Measurements from ENCODE around the gene PIGS. TPM values are rescaled to one million over a fixed set of nuclear protein-coding genes. Genes with fewer than 3 reads are reported as not detected.
"Not testable (repeated sequence)": the region's sequence is repeated elsewhere in the genome, so short reads cannot be mapped to it uniquely, and the experiment has no call there.

Gene PIGS
- 65.9 TPM for total RNA-seq

DNA sequence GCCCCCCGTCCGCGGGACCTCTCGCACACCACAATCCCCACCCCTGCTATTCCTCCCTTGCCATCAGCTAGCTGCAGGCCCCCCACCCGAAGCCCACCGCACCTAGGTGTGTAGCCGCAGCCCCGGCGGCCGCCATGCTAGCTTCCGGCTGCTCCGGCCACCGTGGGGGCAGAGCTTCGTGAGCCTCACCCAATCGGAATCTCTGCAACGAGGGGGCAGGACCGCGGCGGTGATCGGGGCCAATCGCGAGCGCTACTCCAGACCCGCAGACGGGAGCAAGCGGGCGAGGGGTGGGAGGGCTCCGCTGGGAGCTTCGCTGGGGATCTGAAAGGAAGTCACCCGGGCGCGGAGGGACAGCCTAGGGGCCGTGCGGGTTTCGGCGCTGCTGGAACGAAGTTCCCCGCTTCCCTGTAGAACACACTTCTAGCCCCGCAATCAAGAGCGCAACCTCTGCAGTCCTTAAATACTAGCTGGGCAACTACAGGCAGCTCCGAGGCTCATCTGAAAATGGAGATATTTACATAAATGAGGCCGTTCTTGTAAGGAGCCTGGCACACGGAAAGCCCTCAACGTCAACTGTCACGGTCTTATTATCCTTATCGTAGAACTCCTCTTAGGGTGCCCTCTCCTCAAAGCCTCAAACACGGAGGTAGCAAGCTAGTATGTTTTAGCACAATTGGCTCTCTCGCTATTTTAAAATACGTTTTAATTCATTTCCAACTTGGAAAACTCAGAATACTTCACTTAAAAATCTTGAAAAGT is at the start of gene PIGS:
Gene PIGS, minus strand, starts transcription at position 164 of the 762 bp plus-strand sequence. Its CDS starts 28 bp downstream, at position 136.
- peak; percentile 95 for DNase-seq (ENCODE audit: low spot score)

DNA sequence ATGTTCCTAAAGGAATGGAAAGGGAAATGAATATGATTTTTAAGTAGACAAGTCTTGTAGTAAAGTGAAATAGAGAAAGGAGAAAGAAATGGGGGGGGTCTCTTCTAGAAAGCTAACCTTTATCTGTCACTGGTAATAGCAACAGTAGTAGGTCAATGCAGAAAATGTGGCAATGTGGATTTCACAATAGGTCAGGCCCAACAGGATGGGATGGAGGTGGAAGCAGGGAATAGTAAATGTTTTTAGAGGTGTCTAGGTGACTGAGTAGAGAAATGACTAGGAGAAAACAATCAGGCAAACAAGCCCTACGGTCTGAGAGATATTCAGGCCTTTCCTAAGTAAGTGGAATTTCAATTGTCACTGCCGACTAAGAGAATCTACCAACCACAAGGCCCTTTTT is 48.7 kb upstream of the PIGS start:
- DNase-seq (ENCODE audit: low spot score) = no peak

DNA sequence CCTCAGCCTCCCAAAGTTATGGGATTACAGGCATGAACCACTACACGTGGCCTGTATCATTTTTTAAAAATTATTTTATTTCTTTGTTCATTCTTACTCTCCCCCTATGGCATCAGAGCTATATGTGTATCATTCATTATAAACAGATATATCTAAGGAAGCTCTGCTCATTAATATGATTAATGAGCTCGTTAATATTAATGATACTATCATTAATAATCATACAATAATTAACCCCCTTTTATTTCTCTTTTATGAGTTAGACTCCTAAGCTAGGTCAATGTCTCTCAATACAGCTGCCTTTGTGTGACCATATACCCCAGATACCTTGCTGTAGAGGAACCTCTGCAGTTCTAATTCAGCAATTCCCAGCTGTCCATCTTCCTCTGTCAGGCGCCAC is 47.1 kb upstream of the PIGS start:
- DNase-seq (ENCODE audit: low spot score) = no peak

DNA sequence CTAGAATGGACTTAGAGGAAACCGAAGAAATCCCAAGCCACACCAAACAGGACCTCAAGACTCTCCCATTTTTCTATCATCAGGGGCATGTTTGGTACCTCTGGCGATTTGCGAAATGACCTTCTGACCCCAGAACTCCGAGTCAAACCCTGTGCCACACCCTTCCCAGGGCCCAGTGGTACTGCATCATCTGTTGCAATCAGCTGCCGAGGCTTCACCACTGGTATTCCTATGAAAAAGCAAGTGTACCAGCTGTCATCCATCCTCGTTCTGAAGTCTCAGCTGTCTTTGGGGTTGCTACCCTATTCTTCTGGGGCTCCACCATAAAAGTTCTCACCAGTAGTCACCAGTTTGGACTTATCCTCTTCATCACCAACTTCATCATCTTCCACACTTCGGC is 45.0 kb upstream of the PIGS start:
- DNase-seq (ENCODE audit: low spot score) = no peak

DNA sequence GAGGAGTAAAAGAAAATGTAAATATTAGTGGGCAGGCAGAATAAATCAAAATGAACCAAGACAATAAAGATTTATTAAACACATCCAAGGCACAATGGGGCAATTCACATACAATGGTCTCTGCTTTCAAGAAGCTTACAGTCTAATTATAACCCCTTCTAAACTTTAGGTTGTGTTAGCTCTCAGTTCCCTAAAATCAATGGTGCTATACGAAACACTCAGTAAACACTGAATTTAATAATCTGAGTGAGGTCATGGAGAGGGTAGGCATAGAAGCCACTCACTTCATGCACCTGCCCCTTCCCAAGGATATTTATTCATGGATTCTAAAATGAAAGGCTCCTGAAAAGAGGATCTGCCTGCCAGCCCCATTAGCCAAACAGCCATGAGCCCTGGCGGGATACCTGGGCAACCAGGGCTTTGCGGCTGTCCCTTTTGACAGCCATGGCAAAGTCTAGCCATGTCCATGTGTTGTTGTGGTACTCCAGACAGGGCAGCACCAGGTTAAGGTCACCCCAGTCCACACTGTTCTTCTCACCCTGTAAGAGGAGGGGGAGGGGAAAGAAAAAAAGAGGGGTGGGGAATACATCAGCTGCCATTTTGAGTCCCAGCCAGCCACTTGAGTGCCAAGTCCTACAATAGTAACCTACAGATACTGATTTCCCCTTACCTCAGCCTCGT is 44.1 kb upstream of the PIGS start:
- DNase-seq (ENCODE audit: low spot score) = no peak

DNA sequence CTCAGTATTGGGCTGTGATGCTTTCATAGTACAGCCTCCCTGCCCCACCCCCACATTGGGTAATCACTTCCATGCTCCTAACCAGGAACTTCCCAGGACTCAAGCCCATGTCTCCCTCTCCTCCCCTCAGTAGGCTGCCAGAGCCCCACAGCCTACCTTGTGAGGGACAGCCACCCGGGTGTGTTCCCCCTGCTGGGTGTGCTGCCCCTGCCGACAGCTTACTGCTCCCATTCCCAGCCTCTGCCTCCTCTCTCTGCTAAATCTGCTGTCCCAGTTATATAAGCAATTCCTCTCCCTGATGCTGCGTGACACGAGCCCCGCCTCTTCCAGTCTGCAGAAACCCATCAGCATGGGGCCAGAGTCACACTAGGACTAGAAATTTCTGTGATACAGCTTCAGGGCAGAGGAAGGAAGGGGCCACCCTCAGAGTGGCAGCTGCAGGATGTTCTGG is 42.6 kb upstream of the PIGS start, which contains the start of gene RSKR:
Gene RSKR, minus strand, starts transcription at position 255 of the 451 bp plus-strand sequence. Its CDS starts 24 bp downstream, at position 231.
- DNase-seq (ENCODE audit: low spot score) = no peak

DNA sequence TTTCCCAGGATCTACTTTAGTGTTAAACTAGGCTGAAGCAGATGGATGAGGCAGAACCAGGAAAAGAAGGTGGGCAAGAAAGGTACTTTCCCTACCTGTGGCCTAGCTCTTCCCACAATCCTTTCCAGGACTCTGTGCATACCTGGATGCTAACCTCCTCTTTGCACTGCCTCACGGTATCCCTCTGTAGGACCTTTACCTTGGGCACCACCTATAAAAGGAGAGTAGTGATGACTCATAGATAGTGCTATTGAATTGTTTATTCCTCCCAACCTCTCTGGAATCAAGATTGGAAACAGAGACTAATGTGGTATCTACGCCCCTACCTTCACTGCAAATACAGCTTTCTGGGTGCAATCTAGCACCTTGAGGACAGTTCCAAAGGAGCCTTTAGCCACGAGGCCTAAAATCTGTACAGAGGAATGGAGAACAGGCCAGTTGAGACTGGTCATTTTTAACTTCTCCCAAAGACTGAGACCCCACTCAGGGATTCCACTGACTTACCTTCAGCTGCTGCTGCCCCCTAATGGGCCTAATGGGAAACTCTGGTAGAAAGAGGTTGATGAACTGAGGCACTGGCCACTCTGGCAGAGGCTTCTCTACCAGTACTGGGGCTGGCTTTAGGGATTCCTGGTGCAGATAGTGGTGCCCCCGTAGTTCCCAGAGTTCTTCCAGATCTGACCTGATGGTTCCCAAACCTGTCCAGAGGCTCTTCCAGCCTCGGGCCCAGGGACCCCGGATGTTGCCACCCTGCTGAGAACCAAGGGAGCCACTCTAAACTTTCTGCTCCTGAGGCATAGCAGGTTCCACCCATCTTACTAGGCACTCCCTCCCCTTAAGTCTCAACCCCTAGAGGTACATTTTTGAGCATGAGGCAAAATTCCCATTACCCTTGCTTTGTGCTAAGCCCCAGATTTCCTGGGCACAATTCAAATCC is 41.9 kb upstream of the PIGS start:
- DNase-seq (ENCODE audit: low spot score) = peak; percentile 44

DNA sequence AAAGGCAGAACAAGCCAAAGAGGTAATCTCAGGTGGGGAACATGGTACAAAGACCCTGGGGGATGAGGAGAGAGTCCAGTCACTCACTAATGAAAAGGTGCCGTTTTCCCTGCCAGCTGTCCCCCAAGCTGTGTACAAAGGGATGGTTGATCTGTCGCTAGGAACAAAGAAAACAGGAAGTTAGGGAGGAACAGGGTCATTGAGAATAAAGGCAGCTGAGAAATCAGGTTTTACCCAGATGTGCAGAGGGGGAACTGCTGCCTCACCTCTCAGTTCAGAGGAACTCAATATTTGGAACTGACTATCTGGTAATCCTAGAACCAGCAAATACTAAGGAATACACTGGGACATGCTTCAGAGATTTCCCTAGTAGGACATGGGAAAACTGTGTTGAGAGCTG is 41.2 kb upstream of the PIGS start:
- no peak for DNase-seq (ENCODE audit: low spot score)

DNA sequence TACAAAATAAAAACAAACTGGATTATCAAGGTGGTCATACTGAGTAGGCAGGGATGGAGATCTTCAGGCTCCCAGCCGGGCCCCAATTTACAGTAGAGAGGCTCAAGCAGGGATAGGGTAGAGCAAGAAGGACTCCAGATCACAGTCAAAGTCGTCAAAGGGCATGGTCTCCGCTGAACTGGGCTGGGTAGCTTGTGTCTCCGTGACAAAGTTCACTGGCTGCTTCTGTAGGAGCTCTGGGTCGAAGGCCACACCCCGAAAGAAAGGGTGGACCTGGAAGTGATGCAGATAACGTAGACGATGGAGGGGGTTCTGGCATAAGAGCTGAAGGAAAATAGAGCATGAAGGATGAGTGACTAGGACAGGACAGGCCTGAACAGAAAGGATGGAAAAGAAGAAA is 39.1 kb upstream of the PIGS start:
- no peak for DNase-seq (ENCODE audit: low spot score)

DNA sequence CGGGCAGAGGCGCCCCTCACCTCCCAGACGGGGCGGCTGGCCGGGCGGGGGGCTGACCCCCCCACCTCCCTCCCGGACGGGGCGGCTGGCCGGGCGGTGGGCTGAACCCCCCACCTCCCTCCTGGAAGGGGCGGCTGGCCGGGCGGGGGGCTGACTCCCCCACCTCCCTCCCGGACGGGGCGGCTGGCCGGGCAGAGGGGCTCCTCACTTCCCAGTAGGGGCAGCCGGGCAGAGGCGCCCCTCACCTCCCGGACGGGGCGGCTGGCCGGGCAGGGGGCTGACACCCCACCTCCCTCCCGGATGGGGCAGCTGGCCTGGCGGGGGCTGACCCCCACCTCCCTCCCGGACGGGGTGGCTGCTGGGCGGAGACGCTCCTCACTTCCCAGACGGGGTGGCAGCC is 32.7 kb upstream of the PIGS start:
- DNase-seq (ENCODE audit: low spot score) = not testable (repeated sequence)

DNA sequence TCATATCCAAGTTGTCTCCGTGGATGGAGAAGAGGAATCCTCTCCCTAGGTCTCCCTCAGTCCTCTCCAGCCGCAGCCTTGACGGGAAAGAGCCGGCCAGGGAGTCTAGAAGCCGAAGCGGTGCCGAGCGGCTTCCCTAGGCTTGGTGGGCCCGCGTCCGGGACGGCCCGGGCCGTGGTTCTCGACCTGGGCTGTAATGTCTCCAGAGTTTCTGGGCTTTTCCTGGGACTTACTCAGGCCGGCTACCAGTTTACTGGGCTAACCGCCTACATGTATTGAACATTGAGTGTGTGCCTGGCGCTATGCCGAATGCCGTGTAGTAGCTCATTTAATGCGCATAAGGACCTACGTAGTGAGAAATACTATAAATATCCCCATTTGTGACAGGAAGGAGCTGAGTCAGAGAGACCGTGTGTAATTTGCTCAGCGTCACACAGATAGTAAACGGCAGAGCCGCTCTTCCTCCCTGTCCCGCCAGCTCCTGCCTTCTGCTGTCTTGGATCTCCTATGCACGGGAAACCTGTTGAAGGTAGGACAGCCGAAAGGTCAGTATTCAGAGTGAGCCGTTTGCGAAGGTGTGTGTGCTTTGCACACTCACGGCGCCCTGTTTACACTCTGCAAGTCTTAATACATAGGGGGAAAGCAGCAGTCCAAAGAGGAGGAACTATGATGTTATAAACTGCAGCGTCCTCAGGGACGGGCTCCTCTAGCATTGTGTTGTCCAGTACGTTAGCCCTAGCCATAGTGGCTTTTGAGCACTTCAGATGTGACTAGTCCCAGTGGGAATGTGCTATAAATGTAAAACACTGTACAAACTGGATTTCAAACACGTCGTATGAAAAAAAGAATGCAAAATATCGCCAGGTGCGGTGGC is 28.2 kb upstream of the PIGS start:
- peak; percentile 52 for DNase-seq (ENCODE audit: low spot score)

DNA sequence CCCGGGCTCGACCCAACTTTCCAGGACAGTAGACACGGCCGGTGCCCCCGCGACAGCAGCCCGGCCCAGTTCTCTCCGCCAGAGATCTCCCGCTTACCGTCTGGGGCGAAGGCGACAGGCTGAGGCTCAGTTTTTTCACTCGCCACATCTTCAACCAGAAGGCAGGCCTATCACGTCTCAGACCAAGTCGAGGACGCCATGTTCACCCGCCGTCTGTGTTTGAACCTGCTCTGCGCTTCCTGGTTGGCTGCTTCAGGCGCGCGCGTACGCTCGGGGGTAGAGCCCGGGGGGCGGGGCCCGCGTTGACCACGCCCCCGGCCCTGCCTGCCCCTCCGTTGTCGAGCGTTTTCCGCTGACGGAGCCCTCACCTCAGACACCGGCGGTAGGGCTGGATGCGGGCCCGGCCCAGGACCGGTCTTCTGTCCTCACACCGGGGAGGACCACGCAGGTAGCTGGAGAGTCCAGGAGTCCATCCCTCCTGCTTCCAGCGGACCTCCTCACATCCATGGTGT is 27.5 kb upstream of the PIGS start, which contains the start of gene SPAG5:
Gene SPAG5, minus strand, starts transcription at position 227 of the 512 bp plus-strand sequence. Its CDS starts 79 bp downstream, at position 148.
- DNase-seq (ENCODE audit: low spot score) = peak; percentile 94

DNA sequence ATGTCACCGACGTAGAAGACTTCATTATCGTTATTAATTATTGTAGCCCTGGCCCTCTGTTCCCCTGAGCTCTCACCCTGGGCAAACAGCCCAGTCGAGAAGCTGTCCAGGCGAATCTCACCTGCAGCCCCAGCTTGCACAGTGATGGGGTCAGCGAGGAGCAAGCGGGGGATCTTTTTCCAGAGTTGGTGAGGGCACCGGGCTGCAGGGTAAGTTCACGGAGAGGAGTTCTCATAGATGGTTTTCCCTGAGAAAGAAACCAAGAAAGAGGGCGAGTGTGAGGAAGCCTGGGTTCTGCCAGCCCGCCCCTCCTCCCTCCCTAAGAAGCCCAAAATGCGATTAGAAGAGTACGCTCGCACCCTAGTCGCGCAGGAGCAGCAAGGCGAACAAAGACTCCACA is 27.1 kb upstream of the PIGS start:
- no peak for DNase-seq (ENCODE audit: low spot score)

DNA sequence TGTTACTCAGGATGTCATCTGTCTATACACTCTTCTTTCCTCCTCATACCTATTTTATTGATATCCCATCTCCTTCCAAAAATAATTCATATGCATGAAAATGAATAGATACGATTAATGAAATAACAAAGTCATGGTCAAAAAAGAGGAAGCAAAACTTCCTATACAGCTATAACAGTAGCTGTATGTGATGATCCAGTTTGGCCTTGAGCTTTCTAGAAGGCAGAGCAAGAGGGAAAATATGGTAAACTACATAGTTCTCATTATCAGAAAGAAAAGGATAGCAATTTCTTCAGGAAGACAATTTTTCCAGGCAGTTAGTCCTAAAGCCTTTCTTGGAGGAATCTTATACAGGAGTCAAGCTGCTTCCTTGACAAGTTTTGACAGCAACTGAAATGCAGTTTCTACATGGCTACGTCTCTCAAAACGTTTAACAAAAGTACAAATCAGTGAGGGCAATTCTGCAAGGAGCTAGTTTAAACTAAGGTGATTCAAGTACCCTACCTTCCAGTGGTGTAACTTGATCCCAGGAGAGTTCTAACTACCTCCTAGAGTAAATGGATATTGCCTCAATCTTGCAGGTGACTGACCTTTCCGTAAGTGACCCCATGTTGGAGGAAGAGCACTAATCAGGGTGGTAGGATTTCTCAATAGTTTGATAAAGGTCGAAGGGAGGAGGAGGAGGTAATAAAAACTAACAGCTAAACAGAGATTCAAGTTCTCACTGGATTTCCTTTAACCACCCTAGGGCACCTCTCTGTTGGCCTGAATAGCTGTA is 26.5 kb upstream of the PIGS start:
- no peak for DNase-seq (ENCODE audit: low spot score)

DNA sequence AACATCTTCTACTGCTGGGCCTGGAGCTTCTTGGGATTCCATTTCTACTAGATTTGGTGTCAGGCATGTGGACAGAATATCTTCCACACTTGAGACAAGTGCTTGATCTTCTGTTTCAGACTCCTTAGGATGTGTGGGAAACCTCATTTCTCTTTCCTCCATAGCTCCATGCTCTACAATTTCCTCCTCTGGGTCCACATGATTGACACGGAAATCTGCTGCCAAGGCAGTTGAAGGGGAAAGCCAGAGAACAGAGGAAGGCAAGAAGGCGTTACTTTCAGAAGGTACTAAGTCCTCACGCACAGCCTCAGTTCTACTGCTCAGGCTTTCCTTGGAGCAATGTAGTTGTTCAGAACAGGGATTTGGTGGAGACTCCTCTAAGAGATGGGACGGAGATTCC is 20.9 kb upstream of the PIGS start:
- no peak for DNase-seq (ENCODE audit: low spot score)

DNA sequence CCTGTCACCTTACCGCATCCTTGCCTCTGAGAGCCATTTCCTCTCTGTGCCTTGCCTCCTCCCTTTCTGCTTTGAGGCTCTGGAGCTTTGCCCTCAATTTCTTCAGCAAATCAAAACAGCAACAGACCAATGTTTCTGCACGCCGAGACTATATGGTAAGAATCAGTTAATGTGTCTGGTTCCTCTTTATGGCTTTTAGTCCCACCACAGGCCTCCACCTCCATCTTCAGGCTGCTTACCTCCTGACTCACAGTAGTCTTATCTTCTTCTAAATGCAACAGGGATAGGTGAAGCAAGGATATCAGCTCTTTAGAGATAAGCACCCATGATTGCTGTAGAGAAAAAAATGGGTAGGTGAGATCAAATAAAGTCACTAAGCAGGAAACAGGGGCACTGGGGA is 14.5 kb upstream of the PIGS start:
- DNase-seq (ENCODE audit: low spot score) = no peak

DNA sequence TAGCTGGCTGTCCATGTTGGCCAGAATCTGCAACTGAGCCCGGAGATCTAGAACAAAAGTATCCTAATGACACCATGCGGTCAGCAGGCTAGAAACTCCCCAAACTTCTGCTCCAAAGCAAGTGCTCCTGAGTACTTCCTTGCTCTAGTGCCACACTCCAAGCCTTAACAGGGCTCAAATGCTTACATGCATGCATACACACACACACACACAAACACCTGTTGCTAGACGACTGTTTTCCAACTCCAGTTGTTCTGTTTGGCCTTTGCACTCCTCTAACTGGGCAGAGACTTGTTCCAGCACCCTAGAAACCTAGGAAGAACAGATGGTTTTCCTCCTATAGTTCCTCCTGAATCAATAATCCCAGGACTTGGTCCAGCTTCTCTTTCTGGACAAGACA is 13.1 kb upstream of the PIGS start:
- no peak for DNase-seq (ENCODE audit: low spot score)

DNA sequence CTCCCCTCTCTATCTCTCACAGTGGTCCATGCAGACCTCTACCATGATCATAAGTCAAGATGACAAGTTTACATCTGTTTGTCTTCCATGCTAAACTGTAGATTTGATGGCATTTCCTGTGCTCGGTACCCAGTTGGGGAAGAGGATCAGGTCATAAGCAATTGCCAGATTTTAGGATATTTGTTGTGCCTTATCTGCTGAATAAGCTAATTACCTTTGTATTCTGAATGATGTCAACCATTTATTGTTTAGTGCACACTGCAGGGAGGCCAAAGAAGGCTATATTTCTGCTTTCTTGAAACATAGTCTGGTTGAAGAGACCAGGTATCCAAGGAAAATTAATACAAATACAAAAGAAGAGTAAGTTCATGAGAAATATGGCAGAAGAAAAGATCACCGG is 11.2 kb upstream of the PIGS start:
- DNase-seq (ENCODE audit: low spot score) = no peak

DNA sequence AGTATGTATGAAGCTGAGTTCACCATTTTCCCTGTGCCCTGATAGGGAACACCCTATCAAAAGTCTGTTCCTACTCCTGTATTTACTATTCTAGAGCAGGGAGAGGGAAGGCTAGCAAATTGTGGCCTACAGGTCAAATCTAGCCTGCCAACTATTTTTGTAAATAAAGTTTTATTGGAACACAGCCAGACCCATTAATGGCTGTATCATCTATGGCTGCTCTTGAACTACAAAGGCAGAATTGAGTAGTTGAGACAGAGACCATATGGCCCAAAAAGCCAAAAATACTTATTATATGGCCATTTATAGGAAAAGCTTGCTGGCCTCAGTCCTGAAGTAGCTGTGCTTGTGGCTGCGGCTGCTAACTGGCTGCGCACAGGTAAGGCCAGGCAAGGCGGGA is 9.6 kb upstream of the PIGS start:
- DNase-seq (ENCODE audit: low spot score) = no peak

DNA sequence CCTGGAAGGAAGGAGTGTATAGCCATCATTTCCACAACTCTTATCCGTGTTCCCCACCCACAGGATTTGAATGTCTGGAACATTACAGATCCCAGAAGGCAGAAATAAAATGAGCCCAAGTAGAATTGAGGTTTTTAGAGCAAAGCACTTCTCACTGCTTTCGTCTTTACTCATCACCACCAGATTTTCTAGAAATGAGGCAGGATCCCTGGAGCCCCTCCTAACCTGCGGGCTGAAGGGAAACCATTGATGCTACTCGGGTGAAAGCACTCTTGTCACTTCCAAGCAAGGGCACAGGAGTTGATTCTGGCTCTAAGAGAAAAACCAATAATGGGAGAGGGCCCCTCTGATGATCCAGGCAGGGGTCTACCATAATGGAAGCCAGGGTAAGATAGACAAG is 8.2 kb upstream of the PIGS start:
- no peak for DNase-seq (ENCODE audit: low spot score)

All from mucosa of gallbladder (tissue), 1 donor.